Activated T-helper 17 cell treated with anti-CD3 and anti-CD28 coated beads, Interleukin-2, amount 50 U/mL, for 72 hours (primary cell): ENCODE data around the gene NFATC3. TPM values are rescaled to one million over a fixed set of nuclear protein-coding genes. Genes with fewer than 3 reads are reported as not detected.

ENCODE experiments used
- ATAC-seq: fragments of 150-1000 bp; cut with Tn5 transposase; replicated peaks from 2 replicates; pipeline ENCODE4 v1.10.0; 2021; ENCODE audit warnings: mild to moderate bottlenecking, moderate library complexity
- H3K27ac Mint-ChIP-seq: one replicate; pipeline ENCODE4 v1.8.0; 2022; ENCODE audit warnings: mixed read lengths
- H3K27me3 Mint-ChIP-seq: one replicate; pipeline ENCODE4 v1.8.0; 2022; ENCODE audit warnings: mixed read lengths
- H3K36me3 Mint-ChIP-seq: one replicate; pipeline ENCODE4 v1.8.0; 2022; ENCODE audit warnings: low read depth, mild to moderate bottlenecking, mixed read lengths
- H3K4me1 Mint-ChIP-seq: one replicate; pipeline ENCODE4 v1.8.0; 2022; ENCODE audit warnings: mixed read lengths
- H3K4me3 Mint-ChIP-seq: one replicate; pipeline ENCODE4 v1.8.0; 2022; ENCODE audit warnings: mild to moderate bottlenecking, mixed read lengths
- H3K9me3 Mint-ChIP-seq: one replicate; pipeline ENCODE4 v1.8.0; 2022; ENCODE audit warnings: mixed read lengths
- total RNA-seq, 2 donors: library from RNA; stranded (reverse); gene quantifications; one replicate each; pipeline ENCODE4 v1.2.3, GENCODE V29; 2022

NFATC3 gene
- total RNA-seq, 2 donors from 2014 or later = 71.1 to 78.1 TPM

- no peak for ATAC-seq
- Mint-ChIP-seq H3K36me3 (peaks cover 4% of the 10 kb centered on the region), H3K9me3 (no peaks in the 10 kb centered on the region), H3K4me3 (peak overlapping the region; percentile 98), H3K27me3 (no peaks in the 10 kb centered on the region), H3K27ac (peak overlapping the region; percentile 70), H3K4me1 (peaks cover 8% of the 10 kb centered on the region)
Measured at GRCh38 chr16:68236137-68236825, 151.1 kb downstream of the NFATC3 start.

GRCh38 chr16:68236826-68237242, 151.7 kb downstream of the NFATC3 start:
- no peak for ATAC-seq
- H3K27me3 Mint-ChIP-seq = no peaks in the 10 kb centered on the region
- H3K4me3 Mint-ChIP-seq = peak overlapping the region; percentile 98
- peaks cover 8% of the 10 kb centered on the region for H3K4me1 Mint-ChIP-seq
- H3K9me3 Mint-ChIP-seq = no peaks in the 10 kb centered on the region
- peak overlapping the region; percentile 70 for H3K27ac Mint-ChIP-seq
- H3K36me3 Mint-ChIP-seq = peaks cover 4% of the 10 kb centered on the region

GRCh38 chr16:68237243-68238028, 152.3 kb downstream of the NFATC3 start:
- peak overlapping the region; percentile 94 for H3K27ac Mint-ChIP-seq
- peaks cover 4% of the 10 kb centered on the region for H3K36me3 Mint-ChIP-seq
- H3K27me3 Mint-ChIP-seq = no peaks in the 10 kb centered on the region
- peak overlapping the region; percentile 98 for H3K4me3 Mint-ChIP-seq
- peak; percentile 87 for ATAC-seq
- H3K4me1 Mint-ChIP-seq = peaks cover 8% of the 10 kb centered on the region
- no peaks in the 10 kb centered on the region for H3K9me3 Mint-ChIP-seq

GRCh38 chr16:68238029-68238345, 152.8 kb downstream of the NFATC3 start:
- Mint-ChIP-seq H3K27me3 (no peaks in the 10 kb centered on the region), H3K4me3 (peak overlapping the region; percentile 98), H3K27ac (peak overlapping the region; percentile 94), H3K4me1 (peaks cover 8% of the 10 kb centered on the region), H3K36me3 (peaks cover 4% of the 10 kb centered on the region), H3K9me3 (no peaks in the 10 kb centered on the region)
- peak; percentile 46 for ATAC-seq

GRCh38 chr16:68242085-68242484, 156.9 kb downstream of the NFATC3 start:
- Mint-ChIP-seq H3K36me3 (no peaks in the 10 kb centered on the region), H3K4me3 (no peak overlapping the region), H3K27me3 (no peaks in the 10 kb centered on the region), H3K4me1 (peaks cover 11% of the 10 kb centered on the region), H3K27ac (no peak overlapping the region), H3K9me3 (no peaks in the 10 kb centered on the region)
- no peak for ATAC-seq

GRCh38 chr16:68242926-68243858, 158.0 kb downstream of the NFATC3 start:
- H3K36me3 Mint-ChIP-seq = no peaks in the 10 kb centered on the region
- peaks cover 11% of the 10 kb centered on the region for H3K4me1 Mint-ChIP-seq
- H3K27ac Mint-ChIP-seq = no peak overlapping the region
- ATAC-seq = no peak
- no peaks in the 10 kb centered on the region for H3K9me3 Mint-ChIP-seq
- peak overlapping the region; percentile 99 for H3K4me3 Mint-ChIP-seq
- no peaks in the 10 kb centered on the region for H3K27me3 Mint-ChIP-seq

GRCh38 chr16:68244481-68244902, 159.3 kb downstream of the NFATC3 start:
- Mint-ChIP-seq H3K27me3 (no peaks in the 10 kb centered on the region), H3K9me3 (no peaks in the 10 kb centered on the region), H3K27ac (peak overlapping the region; percentile 96), H3K4me3 (peak overlapping the region; percentile 99), H3K36me3 (peaks cover 6% of the 10 kb centered on the region), H3K4me1 (peaks cover 11% of the 10 kb centered on the region)
- no peak for ATAC-seq

GRCh38 chr16:68244903-68245853, 160.0 kb downstream of the NFATC3 start, which contains the start of gene PLA2G15:
Gene PLA2G15, plus strand, starts transcription at chr16:68245373. Its CDS starts 54 bp downstream, at chr16:68245427.
- H3K4me3 Mint-ChIP-seq = peak within 1 kb of the TSS; percentile 99

GRCh38 chr16:68246121-68246520, 161.0 kb downstream of the NFATC3 start:
- H3K4me1 Mint-ChIP-seq = peaks cover 11% of the 10 kb centered on the region
- no peak for ATAC-seq
- no peaks in the 10 kb centered on the region for H3K9me3 Mint-ChIP-seq
- peak overlapping the region; percentile 75 for H3K27ac Mint-ChIP-seq
- H3K36me3 Mint-ChIP-seq = peaks cover 20% of the 10 kb centered on the region
- peak overlapping the region; percentile 99 for H3K4me3 Mint-ChIP-seq
- H3K27me3 Mint-ChIP-seq = no peaks in the 10 kb centered on the region

More at GRCh38 chr16:68244903-68245853, 160.0 kb downstream of the NFATC3 start, which contains the start of gene PLA2G15:
- no peaks in the 10 kb centered on the region for H3K27me3 Mint-ChIP-seq
- H3K36me3 Mint-ChIP-seq = peaks cover 13% of the 10 kb centered on the region
- H3K27ac Mint-ChIP-seq = peak within 1 kb of the TSS; percentile 96
- ATAC-seq = peak; percentile 97
- H3K4me1 Mint-ChIP-seq = peaks cover 11% of the 10 kb centered on the region
- no peaks in the 10 kb centered on the region for H3K9me3 Mint-ChIP-seq

GRCh38 chr16:68246666-68247065, 161.5 kb downstream of the NFATC3 start:
- Mint-ChIP-seq H3K36me3 (peaks cover 26% of the 10 kb centered on the region), H3K27me3 (no peaks in the 10 kb centered on the region), H3K4me3 (peak overlapping the region; percentile 99), H3K9me3 (no peaks in the 10 kb centered on the region), H3K4me1 (peaks cover 11% of the 10 kb centered on the region), H3K27ac (peak overlapping the region; percentile 75)
- no peak for ATAC-seq

GRCh38 chr16:68247400-68247799, 162.2 kb downstream of the NFATC3 start:
- Mint-ChIP-seq H3K4me3 (no peak overlapping the region), H3K27me3 (no peaks in the 10 kb centered on the region), H3K9me3 (no peaks in the 10 kb centered on the region), H3K4me1 (peaks cover 11% of the 10 kb centered on the region), H3K36me3 (peaks cover 33% of the 10 kb centered on the region), H3K27ac (no peak overlapping the region)
- ATAC-seq = no peak

GRCh38 chr16:68247932-68248331, 162.8 kb downstream of the NFATC3 start:
- ATAC-seq = no peak
- H3K27ac Mint-ChIP-seq = no peak overlapping the region
- peaks cover 38% of the 10 kb centered on the region for H3K36me3 Mint-ChIP-seq
- H3K4me3 Mint-ChIP-seq = no peak overlapping the region
- H3K9me3 Mint-ChIP-seq = no peaks in the 10 kb centered on the region
- peaks cover 11% of the 10 kb centered on the region for H3K4me1 Mint-ChIP-seq
- no peaks in the 10 kb centered on the region for H3K27me3 Mint-ChIP-seq

- Mint-ChIP-seq H3K27me3 (no peaks in the 10 kb centered on the region), H3K4me1 (peaks cover 11% of the 10 kb centered on the region), H3K36me3 (peaks cover 45% of the 10 kb centered on the region), H3K9me3 (no peaks in the 10 kb centered on the region), H3K27ac (no peak overlapping the region), H3K4me3 (no peak overlapping the region)
- ATAC-seq = no peak
Measured at GRCh38 chr16:68249371-68249770, 164.2 kb downstream of the NFATC3 start.
